OCI-LY3 (cell line): ENCODE results near the gene SRPK3.

Experiments
- H2AFZ ChIP-seq: fragments of 200-600, 300-600 bp; shearing (Covaris generic); 2 replicates; pipeline ENCODE4 v1.6.0; 2014; ENCODE audit warnings: antibody characterized with exemption, low read depth, low read length
- H3K27ac ChIP-seq: fragments of 200-600, 300-600 bp; sonication (generic); 2 replicates; pipeline ENCODE4 v1.5.1; 2014; ENCODE audit warnings: mild to moderate bottlenecking, low read length, moderate library complexity, mixed read lengths
- H3K27me3 ChIP-seq: fragments of 200-600, 300-600 bp; sonication (generic); 2 replicates; pipeline ENCODE4 v1.6.1; 2014; ENCODE audit warnings: low read depth, low read length, mixed read lengths
- H3K36me3 ChIP-seq: fragments of 200-600, 300-600 bp; sonication (generic); replicated peaks from 2 replicates; pipeline ENCODE3; 2014; ENCODE audit warnings: low read depth, low read length, mixed read lengths
- H3K4me1 ChIP-seq: fragments of 300-600, 200-600 bp; sonication (generic); 2 replicates; pipeline ENCODE4 v1.6.1; 2014; ENCODE audit warnings: low read length, mixed read lengths
- H3K4me2 ChIP-seq: fragments of 200-600, 300-600 bp; sonication (generic); 2 replicates; pipeline ENCODE4 v1.6.1; 2014; ENCODE audit warnings: low read length, mixed read lengths
- H3K4me3 ChIP-seq: fragments of 300-600, 200-600 bp; sonication (generic); 2 replicates; pipeline ENCODE4 v1.5.1; 2014; ENCODE audit warnings: antibody characterized with exemption, mild to moderate bottlenecking, low read length, moderate library complexity
- H3K79me2 ChIP-seq: fragments of 300-600, 200-600 bp; shearing (Covaris generic); 2 replicates; pipeline ENCODE4 v1.6.1; 2014; ENCODE audit warnings: mild to moderate bottlenecking, low read length, mixed read lengths
- H3K9ac ChIP-seq: fragments of 300-600, 200-600 bp; shearing (Covaris generic); 2 replicates; pipeline ENCODE4 v1.6.0; 2014; ENCODE audit warnings: mild to moderate bottlenecking, low read length, moderate library complexity
- H3K9me3 ChIP-seq: fragments of 200-600, 300-600 bp; shearing (Covaris generic); 2 replicates; pipeline ENCODE4 v1.6.1; 2014; ENCODE audit warnings: low read length, mixed read lengths; ENCODE audit not compliant: insufficient read depth
- H4K20me1 ChIP-seq: fragments of 200-600, 300-600 bp; sonication (generic); 2 replicates; pipeline ENCODE4 v1.6.1; 2016; ENCODE audit warnings: low read length, mixed read lengths; ENCODE audit not compliant: insufficient read depth
- EZH2phosphoT487 ChIP-seq: fragments of 200-600 bp; shearing (Covaris generic); IDR thresholded peaks from 2 replicates; pipeline ENCODE4 v1.6.1; 2018; ENCODE audit warnings: antibody characterized with exemption, mixed run types, low read depth
- TF ChIP-seq, protein P1 (sequence below): fragments of 200-600, 300-600 bp; sonication (generic); IDR thresholded peaks from 2 replicates; pipeline ENCODE4 v1.5.1; 2014; ENCODE audit warnings: antibody characterized with exemption, low read length, low read depth

Gene SRPK3

DNA sequence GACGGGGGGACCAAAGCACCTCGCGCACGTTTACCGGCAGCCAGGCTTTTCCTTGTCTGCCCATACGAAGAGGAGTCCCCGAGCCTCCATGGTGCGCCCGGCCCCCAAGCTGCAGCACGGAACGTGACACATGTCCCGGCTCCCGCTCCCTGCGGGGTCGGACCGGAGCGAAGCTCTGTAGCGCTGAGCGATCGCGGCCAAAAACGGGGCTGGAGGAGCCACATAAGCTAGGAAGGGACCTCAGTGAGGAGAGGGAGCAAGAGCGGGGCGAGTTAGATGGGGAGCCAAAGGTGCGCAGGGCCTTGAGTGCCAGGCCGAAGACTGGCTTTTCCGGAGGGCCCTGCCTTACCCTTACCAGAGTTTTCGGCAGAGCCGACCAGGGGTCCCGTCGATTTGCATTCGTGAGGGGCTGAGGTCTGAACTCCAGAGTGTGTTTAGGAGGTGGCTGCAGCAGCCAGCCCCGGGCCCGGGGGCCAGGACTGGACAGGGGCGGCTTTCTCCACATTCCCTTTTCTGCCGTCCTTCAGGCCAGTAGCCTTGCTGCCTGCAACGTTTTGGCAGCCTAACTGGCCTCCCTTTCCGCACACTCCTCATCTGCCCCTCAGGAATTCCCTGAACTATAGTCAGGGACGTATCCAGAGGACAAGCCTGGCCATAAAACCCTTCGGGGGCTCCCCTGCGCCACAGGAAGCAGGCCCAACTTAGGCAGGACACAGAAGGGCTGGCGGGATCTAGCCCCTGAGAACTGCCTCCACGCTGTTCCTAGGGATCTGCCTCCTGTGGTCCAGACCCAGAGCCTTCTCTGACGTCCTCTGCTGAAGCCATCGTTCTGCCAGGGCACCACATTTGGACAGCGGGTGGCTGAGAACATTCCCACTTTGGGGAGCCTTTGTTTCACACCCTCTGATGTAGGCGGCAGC lies 14.3 kb downstream of the SRPK3 start:
- no peaks in the 10 kb centered on the region for H3K27me3 ChIP-seq
- peaks cover 5% of the 10 kb centered on the region; the same call in 1 of the 2 replicates for H4K20me1 ChIP-seq
- peak overlapping the region; percentile 95 for H3K4me2 ChIP-seq
- H3K27ac ChIP-seq = peak overlapping the region; percentile 63
- H3K4me3 ChIP-seq = peak overlapping the region; percentile 96
- H3K36me3 ChIP-seq = peaks cover 27% of the 10 kb centered on the region
- peak overlapping the region; percentile 99 for H3K9ac ChIP-seq
- TF ChIP-seq, protein P1, sequence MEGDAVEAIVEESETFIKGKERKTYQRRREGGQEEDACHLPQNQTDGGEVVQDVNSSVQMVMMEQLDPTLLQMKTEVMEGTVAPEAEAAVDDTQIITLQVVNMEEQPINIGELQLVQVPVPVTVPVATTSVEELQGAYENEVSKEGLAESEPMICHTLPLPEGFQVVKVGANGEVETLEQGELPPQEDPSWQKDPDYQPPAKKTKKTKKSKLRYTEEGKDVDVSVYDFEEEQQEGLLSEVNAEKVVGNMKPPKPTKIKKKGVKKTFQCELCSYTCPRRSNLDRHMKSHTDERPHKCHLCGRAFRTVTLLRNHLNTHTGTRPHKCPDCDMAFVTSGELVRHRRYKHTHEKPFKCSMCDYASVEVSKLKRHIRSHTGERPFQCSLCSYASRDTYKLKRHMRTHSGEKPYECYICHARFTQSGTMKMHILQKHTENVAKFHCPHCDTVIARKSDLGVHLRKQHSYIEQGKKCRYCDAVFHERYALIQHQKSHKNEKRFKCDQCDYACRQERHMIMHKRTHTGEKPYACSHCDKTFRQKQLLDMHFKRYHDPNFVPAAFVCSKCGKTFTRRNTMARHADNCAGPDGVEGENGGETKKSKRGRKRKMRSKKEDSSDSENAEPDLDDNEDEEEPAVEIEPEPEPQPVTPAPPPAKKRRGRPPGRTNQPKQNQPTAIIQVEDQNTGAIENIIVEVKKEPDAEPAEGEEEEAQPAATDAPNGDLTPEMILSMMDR = no peak
- TF ChIP-seq EZH2phosphoT487 = no peak
- H3K9me3 ChIP-seq = no peaks in the 10 kb centered on the region
- H3K4me1 ChIP-seq = peaks cover 18% of the 10 kb centered on the region
- peaks cover 56% of the 10 kb centered on the region for H3K79me2 ChIP-seq
- H2AFZ ChIP-seq = no peak overlapping the region

DNA sequence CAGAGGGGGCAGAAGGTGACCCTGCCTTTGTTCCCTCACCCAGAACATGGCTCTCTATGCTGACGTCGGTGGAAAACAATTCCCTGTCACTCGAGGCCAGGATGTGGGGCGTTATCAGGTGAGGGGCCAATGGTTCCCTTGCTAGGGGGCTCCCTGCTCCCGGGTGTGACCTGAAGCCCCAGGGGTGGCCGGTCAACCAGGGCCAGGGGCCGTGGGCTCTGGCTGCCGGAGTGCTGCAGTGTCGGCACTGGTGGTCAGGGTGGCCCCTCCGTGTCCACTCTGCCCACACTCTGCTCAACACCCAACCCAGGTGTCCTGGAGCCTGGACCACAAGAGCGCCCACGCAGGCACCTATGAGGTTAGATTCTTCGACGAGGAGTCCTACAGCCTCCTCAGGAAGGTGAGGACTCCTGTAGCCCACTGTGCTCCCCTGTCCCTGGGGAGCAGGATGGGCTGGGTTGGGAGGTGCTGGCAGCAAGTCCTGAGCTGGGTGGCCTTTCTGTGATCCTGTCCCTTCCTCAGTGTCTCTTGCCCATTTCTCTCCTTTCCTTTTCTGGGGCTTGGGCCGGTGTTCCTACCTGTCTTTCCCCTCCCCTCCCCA lies 16.7 kb downstream of the SRPK3 start:
- H3K4me1 ChIP-seq = peaks cover 18% of the 10 kb centered on the region
- peaks cover 5% of the 10 kb centered on the region; the same call in 1 of the 2 replicates for H4K20me1 ChIP-seq
- H3K79me2 ChIP-seq = peaks cover 42% of the 10 kb centered on the region
- H3K4me3 ChIP-seq = no peak overlapping the region
- H3K27me3 ChIP-seq = no peaks in the 10 kb centered on the region
- no peak overlapping the region for H3K4me2 ChIP-seq
- H3K36me3 ChIP-seq = peaks cover 27% of the 10 kb centered on the region
- no peaks in the 10 kb centered on the region for H3K9me3 ChIP-seq
- TF ChIP-seq, protein P1 = no peak
- TF ChIP-seq EZH2phosphoT487 = no peak
- no peak overlapping the region for H3K9ac ChIP-seq
- H2AFZ ChIP-seq = no peak overlapping the region
- no peak overlapping the region for H3K27ac ChIP-seq

DNA sequence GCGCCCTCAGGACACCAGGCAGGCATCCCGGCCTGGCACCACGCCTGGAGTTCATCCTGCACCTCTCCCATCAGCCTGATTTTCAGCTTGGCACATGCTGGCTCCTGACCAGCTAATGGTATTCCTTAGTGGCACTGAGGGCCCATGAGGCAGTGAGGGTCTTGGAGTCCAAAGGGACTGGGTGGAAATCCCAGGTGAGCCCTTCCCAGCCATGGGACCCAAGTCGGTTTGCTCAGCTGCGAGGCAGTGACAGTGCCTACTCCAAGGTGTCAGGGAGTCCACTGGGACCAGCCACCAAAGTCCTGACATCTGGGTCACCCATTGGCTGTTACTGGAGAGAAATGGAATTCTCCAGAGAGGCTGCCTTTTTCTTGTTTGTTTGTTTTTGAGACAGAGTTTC lies 18.5 kb downstream of the SRPK3 start:
- TF ChIP-seq, protein P1 = no peak
- no peak for TF ChIP-seq EZH2phosphoT487
- H4K20me1 ChIP-seq = peaks cover 5% of the 10 kb centered on the region; the same call in 1 of the 2 replicates

DNA sequence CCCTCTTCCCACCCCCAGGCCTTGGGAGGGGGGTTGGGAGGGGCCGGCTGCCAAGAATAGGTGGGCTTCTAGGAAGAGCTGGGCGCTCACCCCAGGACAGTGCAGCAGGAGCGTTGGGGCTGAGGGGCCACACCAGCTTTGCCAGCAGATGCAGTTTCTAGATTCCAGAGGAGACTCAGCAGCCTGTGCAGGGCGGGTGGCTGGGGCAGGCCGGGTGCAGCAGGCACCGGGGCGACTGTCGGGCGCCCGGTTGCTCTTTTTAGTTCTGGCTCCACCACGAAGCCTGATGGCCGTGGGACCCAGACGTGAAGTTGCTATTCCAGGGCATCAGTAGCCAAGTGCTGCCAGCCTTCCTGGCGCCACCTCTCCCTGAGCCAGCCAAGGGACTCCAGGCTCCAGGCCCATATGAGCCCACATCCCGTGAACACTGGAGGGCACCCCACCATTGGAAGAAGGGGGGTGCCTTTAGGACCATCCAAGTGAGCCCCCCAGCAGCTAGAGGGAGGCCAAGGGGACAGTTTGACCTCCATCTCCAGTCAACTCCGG lies 19.4 kb downstream of the SRPK3 start:
- H4K20me1 ChIP-seq = peaks cover 5% of the 10 kb centered on the region; the same call in 1 of the 2 replicates

More for the DNA sequence above, 18.5 kb downstream of the SRPK3 start:
- no peaks in the 10 kb centered on the region for H3K27me3 ChIP-seq
- H2AFZ ChIP-seq = no peak overlapping the region
- no peaks in the 10 kb centered on the region for H3K9me3 ChIP-seq
- H3K36me3 ChIP-seq = peaks cover 27% of the 10 kb centered on the region
- no peak overlapping the region for H3K27ac ChIP-seq
- no peak overlapping the region for H3K9ac ChIP-seq
- no peak overlapping the region for H3K4me2 ChIP-seq
- H3K79me2 ChIP-seq = peaks cover 28% of the 10 kb centered on the region
- H3K4me3 ChIP-seq = no peak overlapping the region
- H3K4me1 ChIP-seq = peaks cover 10% of the 10 kb centered on the region

More for the DNA sequence above, 19.4 kb downstream of the SRPK3 start:
- peaks cover 10% of the 10 kb centered on the region for H3K4me1 ChIP-seq
- peaks cover 20% of the 10 kb centered on the region for H3K79me2 ChIP-seq
- no peaks in the 10 kb centered on the region for H3K27me3 ChIP-seq
- no peak overlapping the region for H3K9ac ChIP-seq
- H3K4me3 ChIP-seq = no peak overlapping the region
- no peaks in the 10 kb centered on the region for H3K9me3 ChIP-seq
- TF ChIP-seq EZH2phosphoT487 = no peak
- TF ChIP-seq, protein P1 = no peak
- H3K27ac ChIP-seq = no peak overlapping the region
- no peak overlapping the region for H3K4me2 ChIP-seq
- no peak overlapping the region for H2AFZ ChIP-seq
- H3K36me3 ChIP-seq = peaks cover 27% of the 10 kb centered on the region
